K562 (cell line): ENCODE data around the gene MALAT1. TPM values are rescaled to one million over a fixed set of nuclear protein-coding genes. Genes with fewer than 3 reads are reported as not detected.

Experiments used
- FOXK2 ChIP-seq, 2 experiments: fragments of 450-650 bp; IDR thresholded peaks in 1 of 2; conservative IDR thresholded peaks in 1 of 2; 2 replicates each; pipeline ENCODE4 v1.6.1; 2016; ENCODE audit warnings: low read depth in 2 of 2, mild to moderate bottlenecking in 1 of 2
- IFI16 ChIP-seq: fragments of 250-450 bp; sonication (Bioruptor Pico); IDR thresholded peaks from 2 replicates; pipeline ENCODE4 v2.1.2; 2022; ENCODE audit warnings: mild to moderate bottlenecking, inconsistent platforms
- KAT2B ChIP-seq: IDR thresholded peaks from one replicate; pipeline ENCODE4 v1.6.1; 2012; ENCODE audit warnings: low read depth, mild to moderate bottlenecking, control low read depth, inconsistent platforms, low read length, moderate library complexity
- MTA1 ChIP-seq: fragments of 450-650 bp; IDR thresholded peaks from 2 replicates; pipeline ENCODE4 v1.6.1; 2017; ENCODE audit warnings: borderline replicate concordance
- NFATC3 ChIP-seq: fragments of 450-650 bp; IDR thresholded peaks from 2 replicates; pipeline ENCODE4 v1.6.1; 2017; ENCODE audit warnings: mild to moderate bottlenecking
- POLR2AphosphoS5 ChIP-seq: IDR thresholded peaks from 2 replicates; pipeline ENCODE4 v1.6.1; 2011; ENCODE audit warnings: mild to moderate bottlenecking, low read depth, low read length, moderate library complexity; ENCODE audit not compliant: control insufficient read depth, insufficient read depth
- SIN3A ChIP-seq, 2 experiments: fragments of 150-350 bp in 1 of 2; IDR thresholded peaks; 2 replicates each; pipeline ENCODE4 v1.6.1; 2011 to 2016; ENCODE audit warnings: borderline replicate concordance in 2 of 2, low read depth in 2 of 2, low read length in 2 of 2, mild to moderate bottlenecking in 2 of 2, moderate library complexity in 2 of 2; ENCODE audit not compliant: control insufficient read depth in 1 of 2
- STAT5A ChIP-seq: IDR thresholded peaks from 2 replicates; pipeline ENCODE4 v1.6.1; 2012; ENCODE audit warnings: low read length, inconsistent platforms, borderline replicate concordance
- SUPT5H ChIP-seq: fragments of 450-650 bp; IDR thresholded peaks from 2 replicates; pipeline ENCODE4 v1.6.1; 2016
- polyA plus RNA-seq, 8 experiments: library from polyadenylated mRNA; depleted of rRNA in 4 of 8; stranded (reverse) in 5 of 8; unstranded in 3 of 8; fragments of >200 nt; fragmentation: Nextera tagmentation in 2 of 8; fragmentation: Illumina TruSeq in 1 of 8; extraction: Ambion mirVana in 2 of 8; extraction: Trizol in 1 of 8; gene quantifications; 2 replicates each; pipeline versions ENCODE4 v1.2.1 to v1.2.3, GENCODE V29; 2011 to 2014; ENCODE audit warnings: inconsistent platforms in 1 of 8, missing spikeins in 1 of 8
- total RNA-seq, 7 experiments: library from RNA; depleted of rRNA in 6 of 7; stranded (reverse); fragments of >200 nt in 6 of 7; fragmentation: Illumina TruSeq in 2 of 7; extraction: Trizol in 2 of 7; gene quantifications; 2 replicates each; pipeline versions ENCODE4 v1.2.1 to v1.2.3, GENCODE V29; 2011 to 2021; ENCODE audit warnings: low replicate concordance in 1 of 7
- TF ChIP-seq, protein P1 (sequence below), 2 experiments: fragments of 450-650 bp in 1 of 2; IDR thresholded peaks; 2 replicates each; pipeline ENCODE4 v1.6.1; 2011 to 2017; ENCODE audit warnings: low read depth in 2 of 2, antibody characterized with exemption in 1 of 2, borderline replicate concordance in 1 of 2, low read length in 1 of 2, mild to moderate bottlenecking in 1 of 2, mixed read lengths in 1 of 2; ENCODE audit not compliant: control insufficient read depth in 1 of 2
- TF ChIP-seq, protein P2 (sequence below): fragments of 450-650 bp; IDR thresholded peaks from 2 replicates; pipeline ENCODE4 v1.6.1; 2018; ENCODE audit not compliant: partially characterized antibody
- TF ChIP-seq, protein P3 (sequence below): sonication (generic); formaldehyde crosslinking; IDR thresholded peaks from 2 replicates; pipeline ENCODE4 v1.8.0; 2022; ENCODE audit warnings: mild to moderate bottlenecking, missing genetic modification reagents, borderline replicate concordance
- TF ChIP-seq, protein P4 (sequence below): fragments of 250-450 bp; sonication (Bioruptor Pico); IDR thresholded peaks from 2 replicates; pipeline ENCODE4 v1.4.0; 2020; ENCODE audit warnings: mild to moderate bottlenecking

MALAT1 gene
- total and polyA plus RNA-seq, 9 of the 15 experiments (the other 6 are each of a cell fraction or from before 2014, with no cell fraction given), result 363 to 8,715 (median 2,351) TPM

DNA sequence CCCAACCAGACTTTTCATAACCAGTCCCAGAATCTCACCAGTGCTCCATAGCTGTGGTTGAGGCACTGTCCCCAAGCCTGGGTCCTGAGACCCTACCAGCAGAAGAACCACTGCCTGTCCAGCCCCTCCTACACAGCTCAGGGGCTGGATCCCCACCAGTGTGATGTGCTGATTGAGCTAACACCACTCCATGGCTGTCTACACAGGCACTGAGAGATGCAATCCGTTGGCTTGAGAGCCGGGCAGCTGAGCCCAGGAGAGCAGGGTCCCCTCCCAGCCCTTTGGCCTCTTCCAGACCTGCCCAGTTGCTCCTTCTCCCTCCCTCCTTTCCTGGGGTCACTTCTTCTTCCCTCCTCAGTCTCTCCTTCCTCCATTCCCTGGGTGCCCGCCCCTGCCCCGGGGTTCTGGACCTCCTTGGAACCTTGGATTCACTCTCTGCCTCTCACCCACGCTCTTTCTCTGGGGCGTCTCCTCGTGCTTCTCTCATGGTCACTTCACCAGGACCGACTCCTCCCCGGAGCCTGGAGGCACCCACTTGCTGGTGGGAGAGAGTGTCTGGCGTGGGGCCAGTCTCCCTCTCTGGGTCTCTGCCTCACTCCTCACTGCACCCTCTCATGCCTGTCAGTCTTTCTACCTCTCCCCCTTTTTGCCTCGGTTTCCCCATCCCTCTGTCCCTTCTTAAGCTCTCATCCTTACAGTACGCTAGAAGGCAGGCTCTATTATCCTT, 25.3 kb downstream of the MALAT1 start (continued):
- TF ChIP-seq, protein P1, sequence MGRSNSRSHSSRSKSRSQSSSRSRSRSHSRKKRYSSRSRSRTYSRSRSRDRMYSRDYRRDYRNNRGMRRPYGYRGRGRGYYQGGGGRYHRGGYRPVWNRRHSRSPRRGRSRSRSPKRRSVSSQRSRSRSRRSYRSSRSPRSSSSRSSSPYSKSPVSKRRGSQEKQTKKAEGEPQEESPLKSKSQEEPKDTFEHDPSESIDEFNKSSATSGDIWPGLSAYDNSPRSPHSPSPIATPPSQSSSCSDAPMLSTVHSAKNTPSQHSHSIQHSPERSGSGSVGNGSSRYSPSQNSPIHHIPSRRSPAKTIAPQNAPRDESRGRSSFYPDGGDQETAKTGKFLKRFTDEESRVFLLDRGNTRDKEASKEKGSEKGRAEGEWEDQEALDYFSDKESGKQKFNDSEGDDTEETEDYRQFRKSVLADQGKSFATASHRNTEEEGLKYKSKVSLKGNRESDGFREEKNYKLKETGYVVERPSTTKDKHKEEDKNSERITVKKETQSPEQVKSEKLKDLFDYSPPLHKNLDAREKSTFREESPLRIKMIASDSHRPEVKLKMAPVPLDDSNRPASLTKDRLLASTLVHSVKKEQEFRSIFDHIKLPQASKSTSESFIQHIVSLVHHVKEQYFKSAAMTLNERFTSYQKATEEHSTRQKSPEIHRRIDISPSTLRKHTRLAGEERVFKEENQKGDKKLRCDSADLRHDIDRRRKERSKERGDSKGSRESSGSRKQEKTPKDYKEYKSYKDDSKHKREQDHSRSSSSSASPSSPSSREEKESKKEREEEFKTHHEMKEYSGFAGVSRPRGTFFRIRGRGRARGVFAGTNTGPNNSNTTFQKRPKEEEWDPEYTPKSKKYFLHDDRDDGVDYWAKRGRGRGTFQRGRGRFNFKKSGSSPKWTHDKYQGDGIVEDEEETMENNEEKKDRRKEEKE (IDR thresholded peaks at IDR 0.05; ENCODE audit: borderline replicate concordance in 1 of 2, control insufficient read depth in 1 of 2, low read depth in 2 of 2, low read length in 1 of 2), result 0 out of 4 replicates have a peak, but pooled peaks of 1 of the 2 experiments have one; percentile 25
- no peak for TF ChIP-seq STAT5A
- no peak for TF ChIP-seq SIN3A (IDR thresholded peaks at IDR 0.05; ENCODE audit: borderline replicate concordance in 2 of 2, control insufficient read depth in 1 of 2, low read depth in 2 of 2, low read length in 2 of 2)
- TF ChIP-seq IFI16 (CRISPR knock-in tag), result no peak
- no peak for TF ChIP-seq NFATC3
- TF ChIP-seq MTA1, result 0 out of 2 replicates have a peak, but pooled peaks have one; percentile 40
- no peak for TF ChIP-seq POLR2AphosphoS5
- TF ChIP-seq, protein P2, sequence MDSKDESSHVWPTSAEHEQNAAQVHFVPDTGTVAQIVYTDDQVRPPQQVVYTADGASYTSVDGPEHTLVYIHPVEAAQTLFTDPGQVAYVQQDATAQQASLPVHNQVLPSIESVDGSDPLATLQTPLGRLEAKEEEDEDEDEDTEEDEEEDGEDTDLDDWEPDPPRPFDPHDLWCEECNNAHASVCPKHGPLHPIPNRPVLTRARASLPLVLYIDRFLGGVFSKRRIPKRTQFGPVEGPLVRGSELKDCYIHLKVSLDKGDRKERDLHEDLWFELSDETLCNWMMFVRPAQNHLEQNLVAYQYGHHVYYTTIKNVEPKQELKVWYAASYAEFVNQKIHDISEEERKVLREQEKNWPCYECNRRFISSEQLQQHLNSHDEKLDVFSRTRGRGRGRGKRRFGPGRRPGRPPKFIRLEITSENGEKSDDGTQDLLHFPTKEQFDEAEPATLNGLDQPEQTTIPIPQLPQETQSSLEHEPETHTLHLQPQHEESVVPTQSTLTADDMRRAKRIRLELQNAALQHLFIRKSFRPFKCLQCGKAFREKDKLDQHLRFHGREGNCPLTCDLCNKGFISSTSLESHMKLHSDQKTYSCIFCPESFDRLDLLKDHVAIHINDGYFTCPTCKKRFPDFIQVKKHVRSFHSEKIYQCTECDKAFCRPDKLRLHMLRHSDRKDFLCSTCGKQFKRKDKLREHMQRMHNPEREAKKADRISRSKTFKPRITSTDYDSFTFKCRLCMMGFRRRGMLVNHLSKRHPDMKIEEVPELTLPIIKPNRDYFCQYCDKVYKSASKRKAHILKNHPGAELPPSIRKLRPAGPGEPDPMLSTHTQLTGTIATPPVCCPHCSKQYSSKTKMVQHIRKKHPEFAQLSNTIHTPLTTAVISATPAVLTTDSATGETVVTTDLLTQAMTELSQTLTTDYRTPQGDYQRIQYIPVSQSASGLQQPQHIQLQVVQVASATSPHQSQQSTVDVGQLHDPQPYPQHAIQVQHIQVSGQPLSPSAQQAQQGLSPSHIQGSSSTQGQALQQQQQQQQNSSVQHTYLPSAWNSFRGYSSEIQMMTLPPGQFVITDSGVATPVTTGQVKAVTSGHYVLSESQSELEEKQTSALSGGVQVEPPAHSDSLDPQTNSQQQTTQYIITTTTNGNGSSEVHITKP, result peak; percentile 46
- TF ChIP-seq SUPT5H, result no peak
- TF ChIP-seq, protein P3, sequence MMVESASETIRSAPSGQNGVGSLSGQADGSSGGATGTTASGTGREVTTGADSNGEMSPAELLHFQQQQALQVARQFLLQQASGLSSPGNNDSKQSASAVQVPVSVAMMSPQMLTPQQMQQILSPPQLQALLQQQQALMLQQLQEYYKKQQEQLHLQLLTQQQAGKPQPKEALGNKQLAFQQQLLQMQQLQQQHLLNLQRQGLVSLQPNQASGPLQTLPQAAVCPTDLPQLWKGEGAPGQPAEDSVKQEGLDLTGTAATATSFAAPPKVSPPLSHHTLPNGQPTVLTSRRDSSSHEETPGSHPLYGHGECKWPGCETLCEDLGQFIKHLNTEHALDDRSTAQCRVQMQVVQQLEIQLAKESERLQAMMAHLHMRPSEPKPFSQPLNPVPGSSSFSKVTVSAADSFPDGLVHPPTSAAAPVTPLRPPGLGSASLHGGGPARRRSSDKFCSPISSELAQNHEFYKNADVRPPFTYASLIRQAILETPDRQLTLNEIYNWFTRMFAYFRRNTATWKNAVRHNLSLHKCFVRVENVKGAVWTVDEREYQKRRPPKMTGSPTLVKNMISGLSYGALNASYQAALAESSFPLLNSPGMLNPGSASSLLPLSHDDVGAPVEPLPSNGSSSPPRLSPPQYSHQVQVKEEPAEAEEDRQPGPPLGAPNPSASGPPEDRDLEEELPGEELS (CRISPR knock-in tag), result no peak
- no peak for TF ChIP-seq KAT2B
- TF ChIP-seq, protein P4, sequence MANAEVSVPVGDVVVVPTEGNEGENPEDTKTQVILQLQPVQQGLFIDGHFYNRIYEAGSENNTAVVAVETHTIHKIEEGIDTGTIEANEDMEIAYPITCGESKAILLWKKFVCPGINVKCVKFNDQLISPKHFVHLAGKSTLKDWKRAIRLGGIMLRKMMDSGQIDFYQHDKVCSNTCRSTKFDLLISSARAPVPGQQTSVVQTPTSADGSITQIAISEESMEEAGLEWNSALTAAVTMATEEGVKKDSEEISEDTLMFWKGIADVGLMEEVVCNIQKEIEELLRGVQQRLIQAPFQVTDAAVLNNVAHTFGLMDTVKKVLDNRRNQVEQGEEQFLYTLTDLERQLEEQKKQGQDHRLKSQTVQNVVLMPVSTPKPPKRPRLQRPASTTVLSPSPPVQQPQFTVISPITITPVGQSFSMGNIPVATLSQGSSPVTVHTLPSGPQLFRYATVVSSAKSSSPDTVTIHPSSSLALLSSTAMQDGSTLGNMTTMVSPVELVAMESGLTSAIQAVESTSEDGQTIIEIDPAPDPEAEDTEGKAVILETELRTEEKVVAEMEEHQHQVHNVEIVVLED, result no peak
- TF ChIP-seq FOXK2 (conservative IDR thresholded peaks at IDR 0.05 in 1 of 2, IDR thresholded peaks at IDR 0.05 in 1 of 2; ENCODE audit: low read depth in 2 of 2), result 0 out of 4 replicates have a peak, but pooled peaks of 1 of the 2 experiments have one; percentile 13
